GM10266 (cell line): ENCODE results near the gene RAB36.

ENCODE experiments used
- DNase-seq: peaks from one replicate; pipeline ENCODE4 v3.0.0; 2012; ENCODE audit errors: extremely low spot score
- CTCF ChIP-seq: IDR thresholded peaks from 2 replicates; pipeline ENCODE4 v1.5.1; 2012; ENCODE audit warnings: mild to moderate bottlenecking, low read depth; ENCODE audit not compliant: control insufficient read depth, insufficient read depth; ENCODE audit errors: missing control alignments

Gene RAB36

DNA sequence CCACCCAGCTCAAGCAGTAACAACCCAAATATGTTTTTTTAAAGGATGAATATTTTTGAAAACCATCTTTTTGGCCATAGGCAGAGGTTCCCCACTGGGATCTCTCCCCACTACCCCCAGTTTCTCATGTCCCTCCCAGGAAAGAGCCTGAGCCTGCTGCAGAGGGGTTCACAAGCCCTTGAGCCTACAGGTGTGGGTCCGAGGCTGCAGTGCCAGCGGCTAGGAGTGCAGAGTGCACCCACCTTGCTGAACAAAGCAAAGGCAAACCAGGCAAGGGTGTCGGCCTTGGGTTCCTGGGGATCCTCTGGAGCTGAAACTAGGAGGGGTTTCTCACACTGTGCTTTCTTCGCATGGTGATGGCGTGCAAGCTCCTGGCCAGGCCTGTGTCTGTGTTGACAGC, 40.0 kb upstream of the RAB36 start:
- no peak for TF ChIP-seq CTCF

DNA sequence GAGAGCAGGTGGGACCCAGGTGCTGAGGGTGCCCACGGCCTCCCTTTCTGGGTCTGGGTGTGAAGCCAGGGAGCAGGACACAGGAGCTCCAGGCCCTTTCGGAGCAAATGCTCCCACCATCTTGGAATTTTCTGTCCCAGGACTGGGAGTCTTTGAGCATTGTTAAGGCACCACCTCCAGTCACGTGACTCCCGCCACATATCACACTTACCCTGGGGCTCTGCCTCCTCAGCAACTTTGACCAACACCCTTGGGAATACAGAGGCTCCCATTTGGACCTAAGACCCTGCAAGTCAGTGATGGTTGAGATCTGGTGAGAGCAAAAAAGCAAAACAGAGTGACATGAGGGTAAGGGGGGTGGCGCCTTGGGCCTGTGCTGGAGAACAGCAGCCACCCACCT, 39.4 kb upstream of the RAB36 start:
- no peak for DNase-seq
- TF ChIP-seq CTCF: no peak

More for the DNA sequence above, 40.0 kb upstream of the RAB36 start:
- DNase-seq: no peak

- TF ChIP-seq CTCF: no peak
- DNase-seq: no peak
Measured at GRCh38 chr22:23106344-23106743, 38.9 kb upstream of the RAB36 start.

DNA sequence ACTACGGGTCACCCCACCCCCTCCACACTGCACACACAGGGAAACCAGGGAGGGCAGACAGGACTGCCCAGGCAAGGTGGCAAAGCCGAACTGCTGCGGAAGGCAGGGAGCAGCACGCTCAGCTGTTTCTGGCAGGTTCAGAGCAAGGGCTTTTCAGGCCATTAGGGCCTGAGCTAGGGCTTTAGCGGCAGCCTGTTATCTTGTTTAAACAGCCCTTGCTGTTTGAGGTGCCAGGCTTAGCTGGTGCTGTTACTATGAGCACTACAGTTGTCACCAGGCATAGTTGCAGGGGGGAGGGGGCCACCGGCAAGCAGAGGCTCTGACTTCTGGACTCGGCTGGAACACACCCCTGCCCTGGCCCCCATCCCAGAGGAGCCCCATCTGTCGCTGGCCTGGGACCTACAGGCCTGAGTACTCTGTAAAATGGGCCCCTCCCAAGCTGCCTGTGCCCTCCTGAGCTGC, 38.3 kb upstream of the RAB36 start:
- no peak for DNase-seq

GRCh38 chr22:23107487-23108248, 37.6 kb upstream of the RAB36 start:
- DNase-seq: no peak
- no peak for TF ChIP-seq CTCF

More for the DNA sequence above, 38.3 kb upstream of the RAB36 start:
- no peak for TF ChIP-seq CTCF

DNA sequence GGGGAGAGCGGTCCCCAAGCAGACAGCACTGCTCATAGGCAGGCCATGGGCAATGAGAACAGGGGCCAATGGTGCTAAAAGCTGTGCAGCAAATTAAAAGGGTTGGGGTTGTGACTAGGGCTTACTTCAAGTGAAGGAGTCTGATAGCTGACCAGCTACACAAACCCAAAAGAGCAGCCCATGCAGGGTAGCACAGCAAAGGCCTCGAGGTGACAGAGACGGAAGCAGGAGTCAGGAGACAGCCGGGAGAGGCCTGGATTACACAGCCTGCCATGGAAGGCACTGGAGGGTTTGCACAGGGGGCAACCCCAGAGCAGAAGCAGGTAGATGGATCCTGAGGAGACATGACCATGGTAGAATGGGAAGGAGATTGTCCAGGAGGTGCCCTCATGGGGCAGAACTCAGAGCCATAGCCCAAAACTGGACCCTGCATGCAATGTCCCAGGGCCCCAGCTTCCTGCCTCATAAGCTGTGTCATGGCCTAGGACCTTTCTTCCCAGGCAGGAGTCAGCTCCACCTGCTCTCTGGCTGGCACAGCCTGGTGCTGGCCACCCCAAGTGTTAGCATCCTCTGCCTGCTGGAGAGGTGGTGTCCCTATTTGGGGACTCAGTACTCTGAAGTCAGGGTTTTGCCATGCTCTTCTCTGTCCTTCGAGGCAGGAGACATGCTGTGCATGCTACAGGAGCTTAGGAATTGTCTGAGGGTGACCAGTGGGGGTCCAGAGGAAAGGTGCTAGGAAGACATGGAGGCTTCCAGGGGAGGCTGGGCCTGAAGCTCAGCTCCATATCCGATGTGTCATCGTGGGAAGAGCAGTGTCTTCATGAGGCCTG, 36.8 kb upstream of the RAB36 start:
- TF ChIP-seq CTCF: no peak
- no peak for DNase-seq

DNA sequence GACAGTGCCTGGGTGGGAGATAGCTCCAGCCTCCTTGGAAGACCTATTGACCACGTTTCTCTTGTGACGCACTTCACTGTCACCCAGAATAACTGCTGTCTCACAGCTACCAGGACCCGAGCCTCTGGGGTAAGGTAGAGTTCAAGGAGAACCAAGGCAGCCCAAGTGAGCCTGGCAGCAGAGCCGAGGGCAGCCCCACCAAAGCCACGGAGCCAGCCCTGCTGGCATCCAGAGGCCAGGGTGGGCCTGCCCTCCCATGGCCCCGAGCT, 36.3 kb upstream of the RAB36 start:
- no peak for TF ChIP-seq CTCF
- DNase-seq: no peak
